Measurements from ENCODE around the gene CISD1. TPM values are rescaled to one million over a fixed set of nuclear protein-coding genes. Genes with fewer than 3 reads are reported as not detected.

CISD1 gene
- total and polyA plus RNA-seq, 2 donors (not counting 3 experiments of a cell fraction or from before 2014, with no cell fraction given): 25.5 to 53.0 TPM

- ChIA-PET POLR2A (interaction anchor here (1.0 to 1.2 kb wide), 2 partner anchors 23 to 108 kb away, joined by 3 read pairs; partner anchors contain the start of gene CISD1), CTCF (interaction anchor here (0.5 to 5.8 kb wide), 33 partner anchors 9 to 139 kb away, joined by 3 to 281 read pairs (median 4); partner anchors contain the start of genes CISD1, IPMK and TFAM)
- FAIRE-seq (peak; percentile 52), DNase-seq (ENCODE audit: low read depth, low spot score) (peak; percentile 72)
- H3K9me3 ChIP-seq (replicated peaks; ENCODE audit: control insufficient read depth, insufficient read depth, low read length): no peaks in the 10 kb centered on the region
- no peaks in the 10 kb centered on the region for H3K4me1 ChIP-seq (ENCODE audit: control insufficient read depth, extremely low read depth, insufficient read depth, low read length)
- H3K4me3 ChIP-seq (replicated peaks in 1 of 3; ENCODE audit: insufficient read depth in 1 of 3, low read depth in 1 of 3, low read length in 3 of 3): no peak overlapping the region
- H4K20me1 ChIP-seq (replicated peaks; ENCODE audit: control insufficient read depth, extremely low read depth, insufficient read depth, low read length): no peaks in the 10 kb centered on the region
- H3K27me3 ChIP-seq (ENCODE audit: control insufficient read depth in 2 of 2, insufficient read depth in 2 of 2, low read length in 2 of 2): no peaks in the 10 kb centered on the region
- intact Hi-C loops (cut with micrococcal nuclease): loop anchor here (1.0 to 2.0 kb wide), 3 partner anchors 23 to 114 kb away; no protein-coding TSS in a partner anchor
- no peak overlapping the region for H2AFZ ChIP-seq (ENCODE audit: low read depth, low read length)
- dilution Hi-C loops (cut with MboI; ENCODE audit: extremely low pct_ligation_motif_present, low sequenced_read_pairs): no loop called here
- TF ChIP-seq, protein P1, sequence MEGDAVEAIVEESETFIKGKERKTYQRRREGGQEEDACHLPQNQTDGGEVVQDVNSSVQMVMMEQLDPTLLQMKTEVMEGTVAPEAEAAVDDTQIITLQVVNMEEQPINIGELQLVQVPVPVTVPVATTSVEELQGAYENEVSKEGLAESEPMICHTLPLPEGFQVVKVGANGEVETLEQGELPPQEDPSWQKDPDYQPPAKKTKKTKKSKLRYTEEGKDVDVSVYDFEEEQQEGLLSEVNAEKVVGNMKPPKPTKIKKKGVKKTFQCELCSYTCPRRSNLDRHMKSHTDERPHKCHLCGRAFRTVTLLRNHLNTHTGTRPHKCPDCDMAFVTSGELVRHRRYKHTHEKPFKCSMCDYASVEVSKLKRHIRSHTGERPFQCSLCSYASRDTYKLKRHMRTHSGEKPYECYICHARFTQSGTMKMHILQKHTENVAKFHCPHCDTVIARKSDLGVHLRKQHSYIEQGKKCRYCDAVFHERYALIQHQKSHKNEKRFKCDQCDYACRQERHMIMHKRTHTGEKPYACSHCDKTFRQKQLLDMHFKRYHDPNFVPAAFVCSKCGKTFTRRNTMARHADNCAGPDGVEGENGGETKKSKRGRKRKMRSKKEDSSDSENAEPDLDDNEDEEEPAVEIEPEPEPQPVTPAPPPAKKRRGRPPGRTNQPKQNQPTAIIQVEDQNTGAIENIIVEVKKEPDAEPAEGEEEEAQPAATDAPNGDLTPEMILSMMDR (IDR thresholded peaks at IDR 0.05; ENCODE audit: extremely low read depth in 1 of 2, insufficient read depth in 1 of 2, low read depth in 1 of 2, low read length in 2 of 2): peak; percentile 55 to 57
- no peak for TF ChIP-seq MAX (IDR thresholded peaks at IDR 0.05; ENCODE audit: insufficient read depth, insufficient read length)
- TF ChIP-seq MYC (IDR thresholded peaks at IDR 0.05; ENCODE audit: low read depth, low read length): no peak
- TF ChIP-seq EZH2 (IDR thresholded peaks at IDR 0.05; ENCODE audit: borderline replicate concordance, low read depth, low read length, severe bottlenecking): no peak
- H3K27ac ChIP-seq (ENCODE audit: insufficient read depth, low read depth, low read length): no peak overlapping the region
- BruUV-seq (replicated peaks): no TSS peak
- no peaks in the 10 kb centered on the region for H3K79me2 ChIP-seq (ENCODE audit: control insufficient read depth, insufficient read depth, low read length)
- H3K9me1 ChIP-seq (replicated peaks; ENCODE audit: control insufficient read depth, extremely low read depth, insufficient read depth, low read length): no peaks in the 10 kb centered on the region
- no peak overlapping the region for H3K4me2 ChIP-seq (ENCODE audit: insufficient read depth, low read length)
- H3K9ac ChIP-seq (replicated peaks; ENCODE audit: extremely low read depth, insufficient read depth, low read length): no peak overlapping the region
- no peaks in the 10 kb centered on the region for H3K36me3 ChIP-seq (ENCODE audit: control insufficient read depth in 2 of 2, extremely low read depth in 1 of 2, insufficient read depth in 2 of 2, low read length in 2 of 2)
Measured at GRCh38 chr10:58291538-58292174, 22.7 kb downstream of the CISD1 start.
